GM12864 (cell line): ENCODE results near the gene PRKRIP1.
"Not testable (repeated sequence)": the region's sequence is repeated elsewhere in the genome, so short reads cannot be mapped to it uniquely, and the experiment has no call there.

Experiments used
- DNase-seq: peaks from one replicate; pipeline ENCODE4 v3.0.0-alpha.2; 2011; ENCODE audit warnings: low read depth
- H3K4me3 ChIP-seq: 2 replicates; pipeline ENCODE4 v1.5.1; 2011; ENCODE audit warnings: mild to moderate bottlenecking, low read depth, low read length, control low read depth
- TF ChIP-seq, protein P1 (sequence below): IDR thresholded peaks from 2 replicates; pipeline ENCODE4 v1.5.1; 2011; ENCODE audit warnings: low read depth, mild to moderate bottlenecking, moderate library complexity, low read length, control low read depth, inconsistent platforms; ENCODE audit errors: missing control alignments

Gene PRKRIP1

DNA sequence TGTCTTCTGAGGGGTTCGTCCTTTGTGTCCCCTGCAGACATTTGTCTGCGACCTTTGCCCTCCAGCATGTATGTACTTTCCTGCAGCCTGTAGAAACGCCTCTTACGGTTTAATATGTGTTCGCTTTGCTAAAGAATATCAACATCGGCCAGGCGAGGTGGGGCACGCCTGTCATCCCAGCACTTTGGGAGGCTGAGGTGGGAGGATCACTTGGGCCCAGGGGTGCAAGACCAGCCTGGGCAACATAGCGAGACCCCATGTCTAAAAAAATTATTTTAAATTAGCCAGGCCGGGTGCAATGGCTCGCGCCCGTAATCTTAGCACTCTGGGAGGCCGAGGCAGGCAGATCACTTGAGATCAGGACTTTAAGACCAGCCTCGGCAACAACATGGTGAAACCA, 53.0 kb downstream of the PRKRIP1 start:
- H3K4me3 ChIP-seq: no peak overlapping the region
- DNase-seq: no peak
- TF ChIP-seq, protein P1, sequence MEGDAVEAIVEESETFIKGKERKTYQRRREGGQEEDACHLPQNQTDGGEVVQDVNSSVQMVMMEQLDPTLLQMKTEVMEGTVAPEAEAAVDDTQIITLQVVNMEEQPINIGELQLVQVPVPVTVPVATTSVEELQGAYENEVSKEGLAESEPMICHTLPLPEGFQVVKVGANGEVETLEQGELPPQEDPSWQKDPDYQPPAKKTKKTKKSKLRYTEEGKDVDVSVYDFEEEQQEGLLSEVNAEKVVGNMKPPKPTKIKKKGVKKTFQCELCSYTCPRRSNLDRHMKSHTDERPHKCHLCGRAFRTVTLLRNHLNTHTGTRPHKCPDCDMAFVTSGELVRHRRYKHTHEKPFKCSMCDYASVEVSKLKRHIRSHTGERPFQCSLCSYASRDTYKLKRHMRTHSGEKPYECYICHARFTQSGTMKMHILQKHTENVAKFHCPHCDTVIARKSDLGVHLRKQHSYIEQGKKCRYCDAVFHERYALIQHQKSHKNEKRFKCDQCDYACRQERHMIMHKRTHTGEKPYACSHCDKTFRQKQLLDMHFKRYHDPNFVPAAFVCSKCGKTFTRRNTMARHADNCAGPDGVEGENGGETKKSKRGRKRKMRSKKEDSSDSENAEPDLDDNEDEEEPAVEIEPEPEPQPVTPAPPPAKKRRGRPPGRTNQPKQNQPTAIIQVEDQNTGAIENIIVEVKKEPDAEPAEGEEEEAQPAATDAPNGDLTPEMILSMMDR: no peak

DNA sequence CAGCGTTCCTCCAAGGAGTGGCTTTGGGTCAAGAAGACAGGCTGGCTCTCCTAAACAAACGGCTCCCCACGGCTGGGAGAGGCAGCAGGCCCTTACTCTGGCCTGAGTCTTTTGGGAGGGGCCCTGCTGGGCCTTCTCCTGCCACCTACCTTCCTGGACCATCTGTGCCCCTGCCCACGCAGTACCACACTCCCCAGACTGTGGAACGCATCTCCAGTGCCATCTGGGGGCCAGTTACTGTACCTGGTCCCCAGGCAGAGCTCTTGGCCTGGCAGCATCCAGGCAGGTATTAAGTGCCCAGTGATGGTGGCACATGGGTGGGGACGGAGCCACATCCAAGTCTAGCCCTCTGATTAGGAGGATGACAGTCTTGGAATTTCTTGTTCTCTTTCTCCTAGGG, 54.1 kb downstream of the PRKRIP1 start:
- H3K4me3 ChIP-seq: no peak overlapping the region
- TF ChIP-seq, protein P1: peak; percentile 65
- no peak for DNase-seq

DNA sequence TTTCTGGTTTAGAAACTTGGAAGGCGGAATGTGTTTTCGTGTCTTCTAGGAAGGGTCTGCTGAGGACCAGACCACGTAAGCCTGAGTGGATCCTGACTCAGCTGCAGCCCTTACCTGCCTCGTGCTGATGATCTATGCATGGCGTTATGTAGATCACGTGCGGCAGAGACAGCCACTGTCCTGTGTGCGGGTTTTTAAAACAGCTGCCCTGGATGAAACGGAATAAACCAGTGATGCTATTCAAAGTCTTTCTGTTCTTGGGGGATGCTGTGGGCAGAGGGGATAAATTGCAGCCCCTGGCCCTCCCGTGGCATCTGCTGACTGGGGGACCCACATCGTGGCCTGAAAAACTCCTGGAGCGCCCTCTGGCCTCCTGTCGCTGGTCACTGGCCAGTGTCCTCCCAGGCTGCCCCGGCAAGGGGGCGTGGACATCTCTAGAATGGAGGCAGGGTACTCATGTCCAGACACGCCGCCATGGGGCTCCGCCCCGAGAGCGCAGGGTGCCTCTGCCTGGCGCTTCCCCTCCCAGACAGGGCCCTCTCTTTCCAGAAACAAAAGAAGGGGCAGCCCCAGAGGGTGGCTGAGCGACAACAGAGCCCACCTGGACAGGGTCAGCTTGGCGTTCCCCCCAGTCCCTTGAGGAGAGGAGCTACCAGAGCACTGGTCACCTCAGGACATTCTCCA, 55.4 kb downstream of the PRKRIP1 start:
- TF ChIP-seq, protein P1: no peak
- no peak overlapping the region for H3K4me3 ChIP-seq
- no peak for DNase-seq

DNA sequence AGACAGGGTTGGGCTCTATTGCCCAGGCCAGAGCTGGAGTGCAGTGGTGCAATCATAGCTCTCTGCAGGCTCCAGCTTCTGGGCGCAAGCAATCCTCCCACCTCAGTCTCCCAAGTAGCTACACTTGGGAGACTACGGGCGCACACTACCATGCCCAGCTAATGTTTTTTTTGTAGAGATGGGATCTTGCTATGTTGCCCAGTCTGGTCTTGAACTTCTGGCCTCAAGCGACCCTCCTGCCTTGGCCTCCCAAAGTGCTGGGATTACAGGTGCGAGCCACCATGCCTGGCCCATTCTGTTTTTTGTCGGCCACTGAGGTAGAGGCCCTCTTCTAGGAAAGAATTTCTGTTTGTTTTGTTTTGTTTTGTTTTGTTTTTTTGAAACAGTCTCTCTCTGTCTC, 56.3 kb downstream of the PRKRIP1 start:
- TF ChIP-seq, protein P1: no peak
- no peak overlapping the region for H3K4me3 ChIP-seq
- no peak for DNase-seq

DNA sequence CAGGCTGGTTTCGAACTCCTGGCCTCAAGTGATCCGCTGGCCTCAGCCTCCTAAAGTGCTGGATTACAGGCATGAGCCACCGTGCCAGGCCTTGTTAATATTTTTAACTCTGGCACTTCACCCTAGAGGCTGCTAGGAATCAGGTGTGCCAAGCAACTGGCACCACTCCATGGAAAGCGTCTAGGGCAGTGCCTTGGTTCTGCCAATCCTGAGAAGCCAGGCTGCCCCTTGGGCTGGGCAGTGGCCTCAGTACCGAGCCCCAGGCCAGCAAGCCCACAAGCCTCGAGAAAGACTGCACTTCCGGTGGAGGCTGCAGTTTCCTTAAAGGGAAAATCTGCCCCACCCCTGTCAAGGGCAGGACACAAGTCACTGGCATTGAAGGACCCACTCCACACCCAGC, 57.2 kb downstream of the PRKRIP1 start:
- H3K4me3 ChIP-seq: no peak overlapping the region
- DNase-seq: no peak
- TF ChIP-seq, protein P1: no peak

DNA sequence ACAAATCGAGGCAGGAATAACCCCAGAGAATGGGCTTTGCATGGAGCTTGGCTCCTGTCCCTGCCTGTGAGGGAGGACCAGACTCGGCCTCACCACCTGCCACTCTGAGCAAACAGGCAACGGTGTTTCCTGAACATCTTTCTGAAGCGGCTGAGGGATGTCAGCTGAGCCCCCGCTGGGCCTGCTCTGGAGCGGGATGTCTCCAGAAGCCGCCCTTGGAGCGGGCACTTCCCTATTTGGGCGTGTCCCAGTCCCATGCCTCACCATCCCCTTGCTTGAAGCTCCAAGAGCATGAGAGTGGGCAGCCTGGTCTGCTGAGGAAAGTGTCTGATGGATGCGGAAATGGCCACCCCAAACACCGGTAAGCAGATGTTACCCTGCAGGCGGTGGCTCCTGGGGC, 58.3 kb downstream of the PRKRIP1 start:
- TF ChIP-seq, protein P1: no peak
- DNase-seq: no peak
- H3K4me3 ChIP-seq: no peak overlapping the region

DNA sequence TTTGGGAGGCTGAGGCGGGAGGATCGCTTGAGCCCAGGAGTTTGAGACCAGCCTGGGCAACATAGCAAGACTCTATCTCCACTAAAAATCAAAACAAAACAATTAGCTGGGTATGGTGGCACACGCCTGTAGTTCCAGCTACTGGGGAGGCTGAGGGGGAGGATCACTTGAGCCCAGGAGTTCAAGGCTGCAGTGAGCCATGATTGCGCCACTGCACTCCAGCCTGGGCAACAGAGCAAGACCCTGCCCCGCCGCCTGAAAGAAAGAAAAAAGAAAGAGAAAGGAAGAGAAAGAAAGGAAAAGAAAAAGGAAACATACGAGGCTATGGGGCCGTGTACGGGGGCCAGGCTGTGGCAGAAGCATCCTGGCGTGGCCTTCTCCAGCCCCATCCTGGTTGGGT, 58.8 kb downstream of the PRKRIP1 start:
- DNase-seq, H3K4me3 ChIP-seq: not testable (repeated sequence)
